ENCODE data around the gene TNFRSF11A. TPM values are rescaled to one million over a fixed set of nuclear protein-coding genes. Genes with fewer than 3 reads are reported as not detected.

Gene TNFRSF11A
- total RNA-seq, 1 donor from 2014 or later, result 3.9 TPM

DNA sequence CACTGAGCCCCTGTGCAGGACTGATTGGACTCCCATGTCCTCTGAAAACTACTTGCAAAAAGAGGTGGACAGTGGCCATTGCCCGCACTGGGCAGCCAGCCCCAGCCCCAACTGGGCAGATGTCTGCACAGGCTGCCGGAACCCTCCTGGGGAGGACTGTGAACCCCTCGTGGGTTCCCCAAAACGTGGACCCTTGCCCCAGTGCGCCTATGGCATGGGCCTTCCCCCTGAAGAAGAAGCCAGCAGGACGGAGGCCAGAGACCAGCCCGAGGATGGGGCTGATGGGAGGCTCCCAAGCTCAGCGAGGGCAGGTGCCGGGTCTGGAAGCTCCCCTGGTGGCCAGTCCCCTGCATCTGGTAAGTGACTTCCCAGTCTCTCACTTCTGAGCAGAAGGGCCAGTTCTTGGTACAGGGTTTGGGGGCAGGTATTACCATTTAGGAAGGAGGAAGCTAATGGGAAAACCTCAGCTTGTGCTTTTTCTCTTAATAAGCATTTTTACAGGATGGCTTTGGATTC lies 44.1 kb downstream of the TNFRSF11A start:
- no peaks in the 10 kb centered on the region for H3K27me3 ChIP-seq
- no peaks in the 10 kb centered on the region for H3K36me3 ChIP-seq
- H3K27ac ChIP-seq, result no peak overlapping the region
- DNase-seq (ENCODE audit: extremely low spot score in 2 of 2), result no peak
- intact Hi-C loops (cut with DNase I), result no loop called here
- TF ChIP-seq, protein P1, sequence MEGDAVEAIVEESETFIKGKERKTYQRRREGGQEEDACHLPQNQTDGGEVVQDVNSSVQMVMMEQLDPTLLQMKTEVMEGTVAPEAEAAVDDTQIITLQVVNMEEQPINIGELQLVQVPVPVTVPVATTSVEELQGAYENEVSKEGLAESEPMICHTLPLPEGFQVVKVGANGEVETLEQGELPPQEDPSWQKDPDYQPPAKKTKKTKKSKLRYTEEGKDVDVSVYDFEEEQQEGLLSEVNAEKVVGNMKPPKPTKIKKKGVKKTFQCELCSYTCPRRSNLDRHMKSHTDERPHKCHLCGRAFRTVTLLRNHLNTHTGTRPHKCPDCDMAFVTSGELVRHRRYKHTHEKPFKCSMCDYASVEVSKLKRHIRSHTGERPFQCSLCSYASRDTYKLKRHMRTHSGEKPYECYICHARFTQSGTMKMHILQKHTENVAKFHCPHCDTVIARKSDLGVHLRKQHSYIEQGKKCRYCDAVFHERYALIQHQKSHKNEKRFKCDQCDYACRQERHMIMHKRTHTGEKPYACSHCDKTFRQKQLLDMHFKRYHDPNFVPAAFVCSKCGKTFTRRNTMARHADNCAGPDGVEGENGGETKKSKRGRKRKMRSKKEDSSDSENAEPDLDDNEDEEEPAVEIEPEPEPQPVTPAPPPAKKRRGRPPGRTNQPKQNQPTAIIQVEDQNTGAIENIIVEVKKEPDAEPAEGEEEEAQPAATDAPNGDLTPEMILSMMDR (IDR thresholded peaks at IDR 0.05), result no peak
- TF ChIP-seq POLR2AphosphoS5 (IDR thresholded peaks at IDR 0.05; ENCODE audit: insufficient read depth in 1 of 2, low read depth in 1 of 2), result no peak
- TF ChIP-seq POLR2A (IDR thresholded peaks at IDR 0.05), result no peak
- no peak overlapping the region for H3K4me3 ChIP-seq
- H3K9me3 ChIP-seq, result no peaks in the 10 kb centered on the region
- H3K4me1 ChIP-seq, result no peaks in the 10 kb centered on the region

DNA sequence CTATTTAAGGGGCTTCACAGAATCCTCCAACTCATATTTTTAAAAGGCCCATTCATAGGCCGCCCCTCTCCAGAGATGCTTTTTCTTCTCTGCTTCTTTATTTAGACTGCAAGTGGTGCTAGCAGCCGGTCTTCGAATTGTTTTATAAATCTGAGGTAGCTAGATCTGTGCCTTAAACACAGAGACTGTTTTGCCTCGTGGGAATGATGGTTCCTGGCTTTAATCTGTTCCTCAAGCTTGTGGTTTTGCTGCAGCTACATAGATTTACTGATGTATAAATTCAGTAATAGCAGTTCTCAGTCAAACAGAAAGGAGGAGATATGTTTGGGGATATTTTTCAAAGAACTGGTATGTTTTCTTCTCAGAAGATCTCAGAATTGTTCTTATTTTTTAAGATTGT lies 45.3 kb downstream of the TNFRSF11A start:
- Histone ChIP-seq H3K27me3 (no peaks in the 10 kb centered on the region), H3K36me3 (no peaks in the 10 kb centered on the region), H3K4me1 (no peaks in the 10 kb centered on the region), H3K27ac (no peak overlapping the region), H3K4me3 (no peak overlapping the region), H3K9me3 (no peaks in the 10 kb centered on the region)
- DNase-seq (ENCODE audit: extremely low spot score in 2 of 2), result no peak
- intact Hi-C loops (cut with DNase I), result no loop called here
- TF ChIP-seq POLR2A (IDR thresholded peaks at IDR 0.05) (no peak), POLR2AphosphoS5 (IDR thresholded peaks at IDR 0.05; ENCODE audit: insufficient read depth in 1 of 2, low read depth in 1 of 2) (no peak)
- TF ChIP-seq, protein P1 (IDR thresholded peaks at IDR 0.05), result no peak

DNA sequence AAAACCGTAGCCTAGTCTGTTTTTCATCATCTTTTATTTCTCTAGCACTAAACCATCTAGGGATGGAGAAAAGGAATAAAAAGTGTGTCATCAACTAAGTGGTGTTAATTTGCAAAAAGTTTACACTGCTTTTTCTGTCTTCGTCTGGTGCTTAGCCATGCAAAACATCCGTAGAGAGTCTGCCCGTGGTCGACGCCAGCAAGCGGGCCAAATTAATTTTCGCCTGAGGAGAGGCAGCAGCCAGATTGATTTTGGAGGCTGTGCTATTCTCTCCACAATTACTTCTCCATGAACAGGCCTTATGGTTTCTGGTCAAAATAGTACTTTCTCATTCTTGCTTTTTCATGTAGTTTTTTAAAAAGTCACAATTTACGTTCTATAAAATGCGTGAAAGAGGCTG lies 46.3 kb downstream of the TNFRSF11A start:
- no peak for TF ChIP-seq POLR2A (IDR thresholded peaks at IDR 0.05)
- TF ChIP-seq, protein P1 (IDR thresholded peaks at IDR 0.05), result no peak
- no peak for TF ChIP-seq POLR2AphosphoS5 (IDR thresholded peaks at IDR 0.05; ENCODE audit: insufficient read depth in 1 of 2, low read depth in 1 of 2)
- Histone ChIP-seq H3K27ac (no peak overlapping the region), H3K4me1 (no peaks in the 10 kb centered on the region), H3K27me3 (no peaks in the 10 kb centered on the region), H3K36me3 (no peaks in the 10 kb centered on the region), H3K4me3 (no peak overlapping the region), H3K9me3 (no peaks in the 10 kb centered on the region)
- DNase-seq (ENCODE audit: extremely low spot score in 2 of 2), result no peak
- intact Hi-C loops (cut with DNase I), result no loop called here

DNA sequence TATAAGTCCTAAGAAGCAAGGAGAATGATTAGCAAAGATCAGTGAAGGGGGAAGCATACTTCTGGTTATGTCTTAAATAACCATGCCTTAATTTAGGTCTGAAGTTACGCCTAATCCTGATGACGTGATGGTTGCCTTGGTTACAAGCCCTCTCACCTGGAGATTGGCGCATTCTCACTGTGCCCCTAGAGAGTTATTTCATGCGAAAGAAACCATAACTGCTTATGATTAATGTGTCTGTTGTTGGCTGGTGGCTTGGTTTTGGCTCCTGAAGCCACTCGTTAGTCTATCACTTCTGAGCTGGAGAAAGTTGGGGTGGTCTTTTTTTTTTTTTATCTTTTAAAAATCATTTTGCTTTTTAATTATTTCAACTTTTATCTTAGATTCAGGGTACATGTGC lies 47.0 kb downstream of the TNFRSF11A start:
- no peak for DNase-seq (ENCODE audit: extremely low spot score in 2 of 2)
- H3K4me3 ChIP-seq, result no peak overlapping the region
- H3K27me3 ChIP-seq, result no peaks in the 10 kb centered on the region
- no peaks in the 10 kb centered on the region for H3K4me1 ChIP-seq
- intact Hi-C loops (cut with DNase I), result no loop called here
- no peaks in the 10 kb centered on the region for H3K36me3 ChIP-seq
- H3K27ac ChIP-seq, result no peak overlapping the region
- TF ChIP-seq POLR2A (IDR thresholded peaks at IDR 0.05), result no peak
- H3K9me3 ChIP-seq, result no peaks in the 10 kb centered on the region

DNA sequence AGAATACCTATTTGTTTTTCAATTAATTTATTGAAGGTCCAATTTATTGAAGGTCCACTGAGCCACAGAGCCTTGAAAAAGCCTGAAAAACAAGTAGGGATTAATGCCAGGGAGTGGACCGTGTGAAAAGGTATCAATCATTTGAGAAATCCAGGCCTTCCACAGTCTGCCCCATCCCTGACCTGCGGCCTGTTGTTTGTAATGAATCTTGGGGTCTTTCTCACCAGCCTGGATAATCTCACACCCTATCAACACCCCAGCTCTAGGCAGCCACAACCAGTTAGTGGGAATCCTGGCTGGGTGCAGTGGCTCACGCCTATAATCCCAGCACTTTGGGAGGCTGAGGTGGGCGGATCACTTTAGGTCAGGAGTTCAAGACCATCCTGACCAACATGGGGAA lies 47.8 kb downstream of the TNFRSF11A start:
- no peaks in the 10 kb centered on the region for H3K9me3 ChIP-seq
- DNase-seq (ENCODE audit: extremely low spot score in 2 of 2), result no peak
- H3K36me3 ChIP-seq, result no peaks in the 10 kb centered on the region
- no peaks in the 10 kb centered on the region for H3K27me3 ChIP-seq
- intact Hi-C loops (cut with DNase I), result no loop called here
- no peaks in the 10 kb centered on the region for H3K4me1 ChIP-seq
- H3K27ac ChIP-seq, result no peak overlapping the region
- TF ChIP-seq, protein P1 (IDR thresholded peaks at IDR 0.05), result no peak
- TF ChIP-seq POLR2A (IDR thresholded peaks at IDR 0.05) (no peak), POLR2AphosphoS5 (IDR thresholded peaks at IDR 0.05; ENCODE audit: insufficient read depth in 1 of 2, low read depth in 1 of 2) (no peak)
- H3K4me3 ChIP-seq, result no peak overlapping the region
